Epithelial cell of proximal tubule (primary cell): Measurements from ENCODE around the gene GCSH. TPM values are rescaled to one million over a fixed set of nuclear protein-coding genes. Genes with fewer than 3 reads are reported as not detected.

Source experiments
- DNase-seq: peaks from one replicate; pipeline ENCODE4 v3.0.0-alpha.2; 2011; ENCODE audit warnings: low read depth
- H3K4me3 ChIP-seq: 2 replicates; pipeline ENCODE4 v1.5.1; 2011; ENCODE audit warnings: low read depth, mild to moderate bottlenecking, low read length
- CTCF ChIP-seq: conservative IDR thresholded peaks from 2 replicates; pipeline ENCODE4 v1.5.1; 2012; ENCODE audit warnings: low read depth, mild to moderate bottlenecking, low read length
- total RNA-seq: library from RNA; depleted of rRNA; stranded (reverse); fragments of >200 nt; gene quantifications from 2 replicates; pipeline ENCODE4 v1.2.3, GENCODE V29; 2015

GCSH gene
- total RNA-seq, 1 donor from 2014 or later = 49.1 TPM

- DNase-seq = no peak
- TF ChIP-seq CTCF = no peak
- H3K4me3 ChIP-seq = no peak overlapping the region
Measured at GRCh38 chr16:81136390-81137335, 40.5 kb upstream of the GCSH start.

GRCh38 chr16:81130126-81130525, 33.9 kb upstream of the GCSH start:
- no peak overlapping the region for H3K4me3 ChIP-seq
- no peak for DNase-seq
- no peak for TF ChIP-seq CTCF

- TF ChIP-seq CTCF = no peak
- no peak for DNase-seq
- H3K4me3 ChIP-seq = no peak overlapping the region
Measured at GRCh38 chr16:81128726-81129524, 32.7 kb upstream of the GCSH start.

- TF ChIP-seq CTCF = no peak
- no peak overlapping the region for H3K4me3 ChIP-seq
- no peak for DNase-seq
Measured at GRCh38 chr16:81127051-81127450, 30.9 kb upstream of the GCSH start.

- DNase-seq = no peak
- H3K4me3 ChIP-seq = no peak overlapping the region
- TF ChIP-seq CTCF = no peak
Measured at GRCh38 chr16:81123092-81123852, 27.1 kb upstream of the GCSH start.

GRCh38 chr16:81121474-81121990, 25.3 kb upstream of the GCSH start:
- TF ChIP-seq CTCF = no peak
- DNase-seq = no peak
- no peak overlapping the region for H3K4me3 ChIP-seq
